Epithelial cell of proximal tubule (primary cell): ENCODE results near the gene PUS1. TPM values are rescaled to one million over a fixed set of nuclear protein-coding genes. Genes with fewer than 3 reads are reported as not detected.

Experiments
- DNase-seq: peaks from one replicate; pipeline ENCODE4 v3.0.0-alpha.2; 2011; ENCODE audit warnings: low read depth
- H3K4me3 ChIP-seq: 2 replicates; pipeline ENCODE4 v1.5.1; 2011; ENCODE audit warnings: low read depth, mild to moderate bottlenecking, low read length
- total RNA-seq: library from RNA; depleted of rRNA; stranded (reverse); fragments of >200 nt; gene quantifications from 2 replicates; pipeline ENCODE4 v1.2.3, GENCODE V29; 2015
- TF ChIP-seq, protein P1 (sequence below): conservative IDR thresholded peaks from 2 replicates; pipeline ENCODE4 v1.5.1; 2012; ENCODE audit warnings: low read depth, mild to moderate bottlenecking, low read length

PUS1 gene
- total RNA-seq, 1 donor from 2014 or later = 17.1 TPM

- TF ChIP-seq, protein P1, sequence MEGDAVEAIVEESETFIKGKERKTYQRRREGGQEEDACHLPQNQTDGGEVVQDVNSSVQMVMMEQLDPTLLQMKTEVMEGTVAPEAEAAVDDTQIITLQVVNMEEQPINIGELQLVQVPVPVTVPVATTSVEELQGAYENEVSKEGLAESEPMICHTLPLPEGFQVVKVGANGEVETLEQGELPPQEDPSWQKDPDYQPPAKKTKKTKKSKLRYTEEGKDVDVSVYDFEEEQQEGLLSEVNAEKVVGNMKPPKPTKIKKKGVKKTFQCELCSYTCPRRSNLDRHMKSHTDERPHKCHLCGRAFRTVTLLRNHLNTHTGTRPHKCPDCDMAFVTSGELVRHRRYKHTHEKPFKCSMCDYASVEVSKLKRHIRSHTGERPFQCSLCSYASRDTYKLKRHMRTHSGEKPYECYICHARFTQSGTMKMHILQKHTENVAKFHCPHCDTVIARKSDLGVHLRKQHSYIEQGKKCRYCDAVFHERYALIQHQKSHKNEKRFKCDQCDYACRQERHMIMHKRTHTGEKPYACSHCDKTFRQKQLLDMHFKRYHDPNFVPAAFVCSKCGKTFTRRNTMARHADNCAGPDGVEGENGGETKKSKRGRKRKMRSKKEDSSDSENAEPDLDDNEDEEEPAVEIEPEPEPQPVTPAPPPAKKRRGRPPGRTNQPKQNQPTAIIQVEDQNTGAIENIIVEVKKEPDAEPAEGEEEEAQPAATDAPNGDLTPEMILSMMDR = no peak
- H3K4me3 ChIP-seq = no peak overlapping the region
- no peak for DNase-seq
Observed at GRCh38 chr12:131994589-131994988, 65.5 kb downstream of the PUS1 start.

Other genes with a start within 250 kb of the PUS1 start
- gene SFSWAP, start 218.2 kb upstream of the PUS1 start, total RNA-seq = 24.3 and 25.3 TPM in 2 replicates
- 0.69 and 3.6 TPM in 2 replicates for gene MMP17, start 100.9 kb upstream of the PUS1 start, total RNA-seq
- 8.2 and 11.8 TPM in 2 replicates for gene ULK1, start 34.7 kb upstream of the PUS1 start, total RNA-seq
- gene EP400, start 20.7 kb downstream of the PUS1 start, total RNA-seq = 9.5 and 11.9 TPM in 2 replicates
- 15.9 and 18.6 TPM in 2 replicates for gene DDX51, start 215.0 kb downstream of the PUS1 start, total RNA-seq
- 42.2 and 45.0 TPM in 2 replicates for gene NOC4L, start 215.2 kb downstream of the PUS1 start, total RNA-seq